Erythroblast (primary cell): ENCODE measurements around the gene MEGF11.

ENCODE experiments used
- GATA1 ChIP-seq: IDR thresholded peaks from 2 replicates; pipeline ENCODE4 v1.6.1; 2011; ENCODE audit warnings: low read depth, mild to moderate bottlenecking, control low read depth, low read length, moderate library complexity
- POLR2A ChIP-seq: IDR thresholded peaks from 2 replicates; pipeline ENCODE4 v1.6.1; 2011; ENCODE audit warnings: mild to moderate bottlenecking, low read length

DNA sequence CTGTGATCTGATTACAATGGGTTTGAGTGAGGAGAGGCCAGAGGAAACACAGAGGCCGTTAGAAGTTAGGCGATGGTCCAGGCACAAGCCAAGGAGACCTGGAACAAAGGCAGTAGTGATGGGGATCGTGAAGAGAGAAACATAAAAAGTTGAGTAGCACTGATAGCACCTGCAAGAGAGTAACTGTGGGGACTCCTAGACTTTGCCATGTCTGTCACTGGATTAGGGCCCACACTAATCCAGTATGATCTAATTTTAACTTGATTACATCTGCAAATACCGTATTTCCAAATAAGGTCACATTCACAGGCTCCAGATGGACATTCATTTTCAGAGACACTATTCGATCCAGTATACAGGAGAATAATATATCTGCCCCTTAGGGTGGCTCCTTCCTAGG, 239.5 kb downstream of the MEGF11 start:
- TF ChIP-seq POLR2A (no peak), GATA1 (no peak)
